Colonic mucosa (tissue), 4 donors: ENCODE data around the gene UBA1. TPM values are rescaled to one million over a fixed set of nuclear protein-coding genes. Genes with fewer than 3 reads are reported as not detected.

Source experiments
- DNase-seq: peaks from one replicate; pipeline ENCODE4 v3.0.0-alpha.2; 2020
- H3K27ac ChIP-seq: fragments of 200-600 bp; one replicate; pipeline ENCODE4 v1.8.0; 2021
- H3K27me3 ChIP-seq: fragments of 200-600 bp; one replicate; pipeline ENCODE4 v1.8.0; 2021
- H3K36me3 ChIP-seq: fragments of 200-600 bp; one replicate; pipeline ENCODE4 v1.8.0; 2021
- H3K4me1 ChIP-seq: fragments of 200-600 bp; one replicate; pipeline ENCODE4 v1.8.0; 2021; ENCODE audit warnings: mild to moderate bottlenecking
- H3K4me3 ChIP-seq: fragments of 200-600 bp; one replicate; pipeline ENCODE4 v1.8.0; 2021
- H3K9ac ChIP-seq, 2 donors: one replicate each; pipeline ENCODE4 v1.7.0; 2013; ENCODE audit warnings: control low read depth in 2 of 2, low read depth in 2 of 2, low read length in 2 of 2
- H3K9me3 ChIP-seq: fragments of 200-600 bp; one replicate; pipeline ENCODE4 v1.8.0; 2021
- CTCF ChIP-seq: fragments of 200-600 bp; IDR thresholded peaks from one replicate; pipeline ENCODE4 v1.8.0; 2022; ENCODE audit warnings: antibody characterized with exemption, mild to moderate bottlenecking
- intact Hi-C: fragments of 100-400 bp; cut with DNase I; formaldehyde crosslinking; loops from one replicate; pipeline ENCODE4 v1.14.1; 2022
- total RNA-seq, 2 donors: library from RNA; stranded (reverse); fragmentation: NEBNext Ultra II Directional in 1 of 2; extraction: Animal tissue kit (Norgen Biotek cat#: 25700) in 1 of 2; gene quantifications; one replicate each; pipeline ENCODE4 v1.2.1, GENCODE V29; 2021
- donor health status: healthy.
- donor health status: DM: no; HTN: no; CAD: no.
- donor health status: DM: no; HTN: no; CAD: no.

The UBA1 gene
- total RNA-seq, 2 donors from 2014 or later, result 237 to 327 TPM

DNA sequence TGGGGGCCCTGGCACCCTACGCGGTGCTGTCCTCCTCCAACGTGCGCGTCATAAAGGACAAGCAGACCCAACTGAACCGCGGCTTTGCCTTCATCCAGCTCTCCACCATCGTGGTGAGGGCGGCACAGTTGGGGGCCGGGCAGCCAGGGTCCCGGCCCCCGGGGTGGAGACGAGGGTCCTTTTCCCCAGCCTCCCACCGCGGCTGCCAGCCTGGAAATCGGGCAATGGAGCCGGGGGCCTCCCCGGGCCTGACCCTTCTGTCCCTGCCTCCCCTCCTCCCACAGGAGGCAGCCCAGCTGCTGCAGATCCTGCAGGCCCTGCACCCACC is 13.7 kb upstream of the UBA1 start:
- Histone ChIP-seq H3K4me1 (no peaks in the 10 kb centered on the region), H3K4me3 (no peak overlapping the region), H3K27me3 (no peaks in the 10 kb centered on the region), H3K9me3 (no peaks in the 10 kb centered on the region), H3K27ac (no peak overlapping the region), H3K9ac (no peak overlapping the region), H3K36me3 (peaks cover 8% of the 10 kb centered on the region)
- DNase-seq, result no peak
- intact Hi-C loops, result no loop called here
- TF ChIP-seq CTCF, result no peak

- intact Hi-C loops, result no loop called here
- no peak for DNase-seq
- no peak overlapping the region for H3K27ac ChIP-seq
- H3K27me3 ChIP-seq, result no peaks in the 10 kb centered on the region
- H3K36me3 ChIP-seq, result peaks cover 8% of the 10 kb centered on the region
- TF ChIP-seq CTCF, result no peak
- no peaks in the 10 kb centered on the region for H3K9me3 ChIP-seq
- no peaks in the 10 kb centered on the region for H3K4me1 ChIP-seq
- no peak overlapping the region for H3K4me3 ChIP-seq
- H3K9ac ChIP-seq, result no peak overlapping the region
Measured at GRCh38 chrX:47180346-47180745, 13.3 kb upstream of the UBA1 start.

DNA sequence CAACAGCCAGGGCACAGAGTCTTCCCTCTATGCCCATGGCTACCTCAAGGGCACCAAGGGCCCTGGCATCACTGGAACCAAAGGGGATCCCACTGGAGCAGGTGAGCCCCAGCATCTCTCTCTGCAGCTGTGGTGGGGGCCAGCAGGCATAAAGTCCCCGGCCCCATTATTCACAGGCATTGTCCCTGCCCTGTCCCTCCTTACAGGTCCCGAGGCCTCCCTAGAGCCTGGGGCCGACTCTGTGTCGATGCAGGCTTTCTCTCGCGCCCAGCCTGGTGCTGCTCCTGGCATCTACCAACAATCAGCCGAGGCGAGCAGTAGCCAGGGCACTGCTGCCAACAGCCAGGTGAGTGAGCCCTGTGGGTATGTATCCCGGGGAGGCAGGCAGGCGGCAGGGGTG is 12.3 kb upstream of the UBA1 start:
- DNase-seq, result no peak
- H3K9ac ChIP-seq, result no peak overlapping the region
- H3K9me3 ChIP-seq, result no peaks in the 10 kb centered on the region
- intact Hi-C loops, result no loop called here
- H3K4me3 ChIP-seq, result no peak overlapping the region
- H3K27ac ChIP-seq, result no peak overlapping the region
- TF ChIP-seq CTCF, result no peak
- H3K4me1 ChIP-seq, result no peaks in the 10 kb centered on the region
- H3K36me3 ChIP-seq, result peaks cover 8% of the 10 kb centered on the region
- no peaks in the 10 kb centered on the region for H3K27me3 ChIP-seq

- TF ChIP-seq CTCF, result no peak
- peaks cover 8% of the 10 kb centered on the region for H3K36me3 ChIP-seq
- intact Hi-C loops, result no loop called here
- H3K9ac ChIP-seq, result no peak overlapping the region
- H3K27me3 ChIP-seq, result no peaks in the 10 kb centered on the region
- no peaks in the 10 kb centered on the region for H3K4me1 ChIP-seq
- H3K27ac ChIP-seq, result no peak overlapping the region
- H3K4me3 ChIP-seq, result no peak overlapping the region
- H3K9me3 ChIP-seq, result no peaks in the 10 kb centered on the region
- DNase-seq, result no peak
Measured at GRCh38 chrX:47182106-47182700, 11.4 kb upstream of the UBA1 start.

DNA sequence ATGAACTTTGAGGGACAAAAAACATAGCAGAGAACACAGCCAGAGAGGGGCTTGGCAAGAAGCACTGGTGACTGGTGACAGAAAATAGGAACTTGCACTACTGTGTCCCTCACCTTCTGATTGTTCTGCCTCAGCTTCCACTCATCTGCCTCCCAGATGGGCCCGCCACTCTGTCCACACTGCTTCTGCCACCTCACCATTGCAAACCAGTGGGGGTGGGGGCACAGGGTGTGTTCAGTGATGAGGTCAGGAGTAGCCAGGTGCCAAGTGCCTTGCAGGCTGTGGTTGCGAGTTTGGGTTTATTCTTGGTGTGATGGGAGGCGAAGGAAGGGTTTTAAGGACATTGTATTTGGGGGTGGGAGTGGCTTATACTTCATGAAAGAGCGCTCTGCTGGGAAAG is 9.1 kb upstream of the UBA1 start:
- H3K27me3 ChIP-seq, result peaks cover 3% of the 10 kb centered on the region
- no peak overlapping the region for H3K4me3 ChIP-seq
- no peak for DNase-seq
- H3K4me1 ChIP-seq, result no peaks in the 10 kb centered on the region
- TF ChIP-seq CTCF, result no peak
- no peaks in the 10 kb centered on the region for H3K9me3 ChIP-seq
- intact Hi-C loops, result no loop called here
- H3K27ac ChIP-seq, result no peak overlapping the region
- H3K9ac ChIP-seq, result no peak overlapping the region
- H3K36me3 ChIP-seq, result peaks cover 8% of the 10 kb centered on the region

- Histone ChIP-seq H3K4me3 (no peak overlapping the region), H3K36me3 (peaks cover 8% of the 10 kb centered on the region), H3K27ac (no peak overlapping the region), H3K9ac (no peak overlapping the region), H3K4me1 (no peaks in the 10 kb centered on the region), H3K9me3 (no peaks in the 10 kb centered on the region), H3K27me3 (peaks cover 3% of the 10 kb centered on the region)
- no peak for TF ChIP-seq CTCF
- intact Hi-C loops, result no loop called here
- DNase-seq, result no peak
Measured at GRCh38 chrX:47185241-47185640, 8.4 kb upstream of the UBA1 start.
